Loucy (cell line): Measurements from ENCODE around the gene ADARB1.

Experiments used
- H2AFZ ChIP-seq: fragments of 200-600 bp; sonication (generic); 2 replicates; pipeline ENCODE4 v1.6.0; 2016; ENCODE audit warnings: antibody characterized with exemption, mild to moderate bottlenecking, low read length, moderate library complexity
- H3F3A ChIP-seq: fragments of 200-600 bp; 2 replicates; pipeline ENCODE4 v1.6.0; 2016; ENCODE audit warnings: antibody characterized with exemption, low read depth, mild to moderate bottlenecking
- H3K27me3 ChIP-seq: fragments of 200-600 bp; sonication (generic); 2 replicates; pipeline ENCODE4 v1.6.1; 2014; ENCODE audit warnings: low read length, mild to moderate bottlenecking; ENCODE audit not compliant: insufficient read depth, poor library complexity, severe bottlenecking
- H3K36me3 ChIP-seq: fragments of 200-600 bp; sonication (generic); 2 replicates; pipeline ENCODE4 v1.6.1; 2016; ENCODE audit warnings: low read length; ENCODE audit not compliant: insufficient read depth
- H3K4me1 ChIP-seq: fragments of 200-600 bp; sonication (generic); 2 replicates; pipeline ENCODE4 v1.5.1; 2014; ENCODE audit warnings: low read length, mild to moderate bottlenecking; ENCODE audit not compliant: insufficient read depth, poor library complexity, severe bottlenecking
- H3K4me2 ChIP-seq: fragments of 200-600 bp; sonication (generic); 2 replicates; pipeline ENCODE4 v1.6.0; 2014; ENCODE audit warnings: antibody characterized with exemption, low read length, low read depth, mild to moderate bottlenecking; ENCODE audit not compliant: poor library complexity, severe bottlenecking
- H3K4me3 ChIP-seq: fragments of 200-600 bp; sonication (generic); 2 replicates; pipeline ENCODE4 v1.5.1; 2014; ENCODE audit warnings: low read length, mild to moderate bottlenecking, mixed read lengths; ENCODE audit not compliant: poor library complexity, severe bottlenecking
- H3K79me2 ChIP-seq: fragments of 200-600 bp; sonication (generic); 2 replicates; pipeline ENCODE4 v1.6.1; 2014; ENCODE audit warnings: low read length; ENCODE audit not compliant: insufficient read depth
- H3K9ac ChIP-seq: fragments of 200-600 bp; sonication (generic); 2 replicates; pipeline ENCODE4 v1.6.0; 2014; ENCODE audit warnings: mild to moderate bottlenecking, low read depth, low read length, moderate library complexity; ENCODE audit not compliant: poor library complexity, severe bottlenecking
- H3K9me2 ChIP-seq: fragments of 200-600 bp; sonication (generic); replicated peaks from 2 replicates; pipeline ENCODE4 v1.6.1; 2016; ENCODE audit warnings: low read depth, low read length, mixed read lengths
- H3K9me3 ChIP-seq: fragments of 200-600 bp; sonication (generic); 2 replicates; pipeline ENCODE4 v1.6.1; 2014; ENCODE audit warnings: mild to moderate bottlenecking, antibody characterized with exemption, low read length, low read depth; ENCODE audit not compliant: insufficient read depth
- H4K20me1 ChIP-seq: fragments of 200-600 bp; sonication (generic); 2 replicates; pipeline ENCODE4 v1.6.0; 2014; ENCODE audit warnings: antibody characterized with exemption, low read length, mild to moderate bottlenecking; ENCODE audit not compliant: insufficient read depth, poor library complexity, severe bottlenecking
- EZH2phosphoT487 ChIP-seq: fragments of 200-600 bp; IDR thresholded peaks from 2 replicates; pipeline ENCODE4 v1.6.1; 2018; ENCODE audit warnings: antibody characterized with exemption, mild to moderate bottlenecking, moderate library complexity, borderline replicate concordance
- TF ChIP-seq, protein P1 (sequence below): fragments of 200-600 bp; sonication (generic); conservative IDR thresholded peaks from 2 replicates; pipeline ENCODE4 v1.5.1; 2014; ENCODE audit warnings: mild to moderate bottlenecking, antibody characterized with exemption, low read length

ADARB1 gene

DNA sequence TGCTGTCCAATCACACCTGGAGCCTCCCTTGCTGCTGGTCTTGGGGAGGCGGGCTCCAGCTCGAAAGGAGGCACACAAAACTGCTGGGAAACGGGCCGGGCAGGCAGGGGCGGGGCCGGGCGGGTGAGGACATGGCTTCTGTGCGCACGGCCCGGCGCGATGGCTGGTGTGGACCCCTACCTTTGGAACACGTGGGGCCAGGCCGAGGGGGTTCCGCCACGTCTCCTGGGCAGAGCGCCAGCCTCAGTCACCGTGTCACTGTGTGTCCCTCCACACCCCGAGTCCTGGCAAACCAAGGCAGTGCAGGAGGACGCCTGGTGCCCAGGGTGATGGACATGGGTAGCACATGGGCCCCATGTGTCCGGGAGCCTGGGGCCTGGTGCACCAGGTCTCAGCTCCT, 42.0 kb upstream of the ADARB1 start:
- Histone ChIP-seq H3F3A (no peaks in the 10 kb centered on the region), H3K27me3 (no peaks in the 10 kb centered on the region), H3K9ac (no peak overlapping the region), H4K20me1 (no peaks in the 10 kb centered on the region), H3K4me1 (peaks cover 23% of the 10 kb centered on the region), H3K36me3 (no peaks in the 10 kb centered on the region), H3K4me2 (no peak overlapping the region), H3K79me2 (no peaks in the 10 kb centered on the region), H2AFZ (no peak overlapping the region), H3K4me3 (no peak overlapping the region), H3K9me3 (no peaks in the 10 kb centered on the region; the same call in 1 of the 2 replicates), H3K9me2 (no peaks in the 10 kb centered on the region)
- TF ChIP-seq EZH2phosphoT487: no peak
- TF ChIP-seq, protein P1, sequence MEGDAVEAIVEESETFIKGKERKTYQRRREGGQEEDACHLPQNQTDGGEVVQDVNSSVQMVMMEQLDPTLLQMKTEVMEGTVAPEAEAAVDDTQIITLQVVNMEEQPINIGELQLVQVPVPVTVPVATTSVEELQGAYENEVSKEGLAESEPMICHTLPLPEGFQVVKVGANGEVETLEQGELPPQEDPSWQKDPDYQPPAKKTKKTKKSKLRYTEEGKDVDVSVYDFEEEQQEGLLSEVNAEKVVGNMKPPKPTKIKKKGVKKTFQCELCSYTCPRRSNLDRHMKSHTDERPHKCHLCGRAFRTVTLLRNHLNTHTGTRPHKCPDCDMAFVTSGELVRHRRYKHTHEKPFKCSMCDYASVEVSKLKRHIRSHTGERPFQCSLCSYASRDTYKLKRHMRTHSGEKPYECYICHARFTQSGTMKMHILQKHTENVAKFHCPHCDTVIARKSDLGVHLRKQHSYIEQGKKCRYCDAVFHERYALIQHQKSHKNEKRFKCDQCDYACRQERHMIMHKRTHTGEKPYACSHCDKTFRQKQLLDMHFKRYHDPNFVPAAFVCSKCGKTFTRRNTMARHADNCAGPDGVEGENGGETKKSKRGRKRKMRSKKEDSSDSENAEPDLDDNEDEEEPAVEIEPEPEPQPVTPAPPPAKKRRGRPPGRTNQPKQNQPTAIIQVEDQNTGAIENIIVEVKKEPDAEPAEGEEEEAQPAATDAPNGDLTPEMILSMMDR: no peak

DNA sequence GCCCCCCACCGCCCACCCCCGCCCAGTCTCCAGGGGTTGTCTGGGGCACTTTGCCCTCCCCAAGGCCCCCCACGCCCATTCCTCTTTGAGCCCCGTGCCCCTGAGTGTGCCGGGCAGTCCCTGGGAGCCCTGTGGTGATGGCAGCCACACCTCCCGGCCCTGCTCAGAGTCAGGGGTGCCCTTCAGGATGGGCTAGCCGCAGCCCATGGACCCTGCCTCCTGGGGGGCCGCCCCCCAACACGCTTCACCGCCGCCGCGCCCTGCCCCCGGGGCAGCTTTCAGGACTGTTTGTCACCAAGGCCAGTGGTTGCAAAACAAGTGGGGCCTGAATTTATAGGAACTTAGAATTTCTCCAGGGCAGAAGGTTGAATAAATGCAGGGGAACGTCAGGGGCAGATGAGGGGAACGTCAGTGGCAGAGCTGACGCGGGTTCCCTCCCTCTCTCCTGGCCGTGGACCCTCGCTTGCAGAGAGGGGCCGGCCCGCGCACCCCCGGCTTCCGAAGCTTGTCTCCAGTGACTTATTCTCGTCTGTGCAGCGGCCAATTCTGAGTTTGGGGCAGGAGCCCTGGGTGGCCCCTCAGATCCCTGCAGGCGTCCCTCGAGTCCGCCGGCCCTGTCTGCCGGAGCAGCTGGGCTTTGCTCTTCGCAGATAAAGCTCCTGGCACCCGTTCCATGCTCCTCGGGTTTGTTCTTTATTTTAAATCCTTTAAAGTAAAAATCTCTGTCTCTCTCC, 41.2 kb upstream of the ADARB1 start:
- no peaks in the 10 kb centered on the region for H3F3A ChIP-seq
- no peak overlapping the region for H3K9ac ChIP-seq
- H3K9me3 ChIP-seq: no peaks in the 10 kb centered on the region; the same call in 1 of the 2 replicates
- H3K4me1 ChIP-seq: peaks cover 23% of the 10 kb centered on the region
- H3K36me3 ChIP-seq: no peaks in the 10 kb centered on the region
- no peak overlapping the region for H3K4me3 ChIP-seq
- no peaks in the 10 kb centered on the region for H4K20me1 ChIP-seq
- H3K27me3 ChIP-seq: no peaks in the 10 kb centered on the region
- H2AFZ ChIP-seq: no peak overlapping the region
- no peaks in the 10 kb centered on the region for H3K79me2 ChIP-seq
- no peak for TF ChIP-seq EZH2phosphoT487
- TF ChIP-seq, protein P1: no peak
- H3K4me2 ChIP-seq: no peak overlapping the region
- H3K9me2 ChIP-seq: no peaks in the 10 kb centered on the region

DNA sequence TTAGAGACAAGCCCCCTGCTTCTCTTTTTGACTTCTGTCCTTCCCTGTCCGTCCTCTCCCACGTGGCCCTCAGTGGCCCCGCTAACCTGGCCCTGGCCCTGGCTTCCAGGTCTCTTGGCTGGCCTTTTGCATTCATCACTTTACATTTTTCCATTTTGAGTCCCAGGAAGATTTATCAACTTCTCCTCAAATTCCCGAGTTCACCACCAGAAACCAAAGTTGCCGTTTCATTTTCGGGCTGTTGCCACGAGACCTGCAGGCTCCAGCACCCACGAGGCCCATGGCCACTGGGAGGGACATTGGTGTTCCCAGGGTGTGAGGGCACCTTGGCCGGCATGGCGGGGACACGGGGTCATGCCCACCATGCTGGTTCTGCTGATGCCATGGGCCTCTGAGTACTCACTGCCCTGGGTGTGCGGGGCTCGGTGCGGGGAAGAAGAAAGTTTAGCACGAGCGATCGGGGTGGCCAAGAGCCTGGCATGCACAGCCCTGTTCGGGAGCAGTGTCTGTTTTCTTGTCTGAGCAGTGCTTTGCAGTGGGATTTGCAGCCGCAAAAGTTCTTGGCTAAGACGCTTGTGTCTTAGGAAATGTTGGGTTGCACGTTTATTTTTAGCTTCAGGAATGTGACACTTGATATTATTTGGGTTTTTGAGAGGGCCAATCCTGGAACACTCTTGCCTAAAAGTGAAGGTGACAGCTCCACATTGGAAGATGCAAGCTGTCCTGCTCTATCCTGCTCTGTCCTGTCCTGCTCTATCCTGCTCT, 40.4 kb upstream of the ADARB1 start:
- no peaks in the 10 kb centered on the region; the same call in 1 of the 2 replicates for H3K9me3 ChIP-seq
- H3F3A ChIP-seq: no peaks in the 10 kb centered on the region
- H3K4me3 ChIP-seq: no peak overlapping the region
- H3K4me2 ChIP-seq: no peak overlapping the region
- no peak for TF ChIP-seq EZH2phosphoT487
- TF ChIP-seq, protein P1: no peak
- H3K79me2 ChIP-seq: no peaks in the 10 kb centered on the region
- H4K20me1 ChIP-seq: no peaks in the 10 kb centered on the region
- no peaks in the 10 kb centered on the region for H3K27me3 ChIP-seq
- H2AFZ ChIP-seq: no peak overlapping the region
- H3K9me2 ChIP-seq: no peaks in the 10 kb centered on the region
- H3K4me1 ChIP-seq: peaks cover 23% of the 10 kb centered on the region
- H3K36me3 ChIP-seq: no peaks in the 10 kb centered on the region
- H3K9ac ChIP-seq: no peak overlapping the region
